GM13977 (cell line): ENCODE data around the gene SHANK1.

ENCODE experiments used
- DNase-seq: peaks from one replicate; pipeline ENCODE4 v3.0.0; 2012; ENCODE audit warnings: low spot score
- in situ Hi-C: fragments of 300-500 bp; cut with MboI; formaldehyde crosslinking; loops from one replicate; pipeline ENCODE4 v1.12.0; 2022; ENCODE audit warnings: low sequenced_read_pairs, low pct_unique_long_range_greater_than_20kb, mixed read lengths, inconsistent platforms; ENCODE audit not compliant: unreplicated experiment
- TF ChIP-seq, protein P1 (sequence below): IDR thresholded peaks from 2 replicates; pipeline ENCODE4 v1.5.1; 2012; ENCODE audit warnings: mild to moderate bottlenecking, control low read depth; ENCODE audit not compliant: insufficient read depth; ENCODE audit errors: extremely low read depth, missing control alignments

SHANK1 gene

DNA sequence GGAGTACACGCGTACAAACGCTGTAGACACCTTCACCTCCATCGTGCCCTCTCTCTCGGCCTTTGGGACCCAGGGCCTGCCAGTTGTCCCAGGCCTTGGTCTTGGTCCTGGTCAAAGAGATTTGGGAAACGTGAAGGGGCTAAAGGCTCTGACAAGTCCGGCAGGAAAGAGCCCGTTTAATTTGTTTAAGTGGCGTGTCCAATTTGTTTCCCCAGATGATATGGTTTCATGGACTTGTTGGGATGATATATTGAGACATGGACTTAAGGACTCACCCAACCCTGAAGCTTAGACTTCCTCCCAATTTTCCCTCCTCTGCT lies 6.3 kb upstream of the SHANK1 start:
- no peak for DNase-seq
- in situ Hi-C loops, result no loop called here
- TF ChIP-seq, protein P1, sequence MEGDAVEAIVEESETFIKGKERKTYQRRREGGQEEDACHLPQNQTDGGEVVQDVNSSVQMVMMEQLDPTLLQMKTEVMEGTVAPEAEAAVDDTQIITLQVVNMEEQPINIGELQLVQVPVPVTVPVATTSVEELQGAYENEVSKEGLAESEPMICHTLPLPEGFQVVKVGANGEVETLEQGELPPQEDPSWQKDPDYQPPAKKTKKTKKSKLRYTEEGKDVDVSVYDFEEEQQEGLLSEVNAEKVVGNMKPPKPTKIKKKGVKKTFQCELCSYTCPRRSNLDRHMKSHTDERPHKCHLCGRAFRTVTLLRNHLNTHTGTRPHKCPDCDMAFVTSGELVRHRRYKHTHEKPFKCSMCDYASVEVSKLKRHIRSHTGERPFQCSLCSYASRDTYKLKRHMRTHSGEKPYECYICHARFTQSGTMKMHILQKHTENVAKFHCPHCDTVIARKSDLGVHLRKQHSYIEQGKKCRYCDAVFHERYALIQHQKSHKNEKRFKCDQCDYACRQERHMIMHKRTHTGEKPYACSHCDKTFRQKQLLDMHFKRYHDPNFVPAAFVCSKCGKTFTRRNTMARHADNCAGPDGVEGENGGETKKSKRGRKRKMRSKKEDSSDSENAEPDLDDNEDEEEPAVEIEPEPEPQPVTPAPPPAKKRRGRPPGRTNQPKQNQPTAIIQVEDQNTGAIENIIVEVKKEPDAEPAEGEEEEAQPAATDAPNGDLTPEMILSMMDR, result no peak

DNA sequence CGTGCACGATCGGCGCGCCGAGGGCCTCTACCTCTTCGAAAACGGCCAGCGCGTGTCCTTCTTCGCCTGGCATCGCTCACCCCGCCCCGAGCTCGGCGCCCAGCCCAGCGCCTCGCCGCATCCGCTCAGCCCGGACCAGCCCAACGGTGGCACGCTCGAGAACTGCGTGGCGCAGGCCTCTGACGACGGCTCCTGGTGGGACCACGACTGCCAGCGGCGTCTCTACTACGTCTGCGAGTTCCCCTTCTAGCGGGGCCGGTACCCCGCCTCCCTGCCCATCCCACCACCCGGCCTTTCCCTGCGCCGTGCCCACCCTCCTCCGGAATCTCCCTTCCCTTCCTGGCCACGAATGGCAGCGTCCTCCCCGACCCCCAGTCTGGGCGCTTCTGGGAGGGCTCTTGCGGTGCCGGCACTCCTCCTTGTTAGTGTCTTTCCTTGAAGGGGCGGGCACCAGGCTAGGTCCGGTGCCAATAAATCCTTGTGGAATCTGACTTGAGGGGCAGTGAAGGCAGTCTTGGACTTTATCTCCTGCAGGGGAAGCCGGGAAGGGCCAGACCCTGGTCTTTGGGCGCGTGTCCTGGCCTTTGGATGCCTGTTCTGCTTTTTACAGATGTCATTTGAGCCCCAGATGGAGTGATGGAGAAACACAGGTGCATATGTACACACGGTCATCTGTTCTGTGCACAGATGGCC lies 5.8 kb upstream of the SHANK1 start:
- in situ Hi-C loops, result no loop called here

DNA sequence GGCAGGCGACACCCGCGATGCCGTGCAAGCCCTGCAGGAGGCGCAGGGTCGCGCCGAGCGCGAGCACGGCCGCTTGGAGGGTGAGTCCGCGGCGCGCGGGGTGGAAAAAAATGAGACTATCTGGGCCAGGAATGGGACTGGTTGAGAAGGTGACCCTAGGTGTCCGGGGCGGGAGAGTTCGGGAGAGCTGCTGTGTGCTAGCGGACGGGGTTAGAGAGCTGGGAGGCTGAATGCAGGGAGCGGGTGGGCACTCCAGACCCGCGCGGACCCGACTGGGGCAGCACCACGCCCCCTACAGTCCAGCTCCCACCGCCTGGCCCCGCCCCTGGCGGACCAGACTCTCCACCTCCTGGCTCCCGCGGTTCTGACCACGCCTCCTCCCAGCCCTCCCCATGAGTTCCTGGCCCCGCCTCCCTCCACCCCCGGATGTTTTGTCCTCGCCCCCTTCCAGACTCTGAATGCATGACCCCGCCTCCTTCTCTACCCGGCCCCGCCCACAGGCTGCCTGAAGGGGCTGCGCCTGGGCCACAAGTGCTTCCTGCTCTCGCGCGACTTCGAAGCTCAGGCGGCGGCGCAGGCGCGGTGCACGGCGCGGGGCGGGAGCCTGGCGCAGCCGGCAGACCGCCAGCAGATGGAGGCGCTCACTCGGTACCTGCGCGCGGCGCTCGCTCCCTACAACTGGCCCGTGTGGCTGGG lies 5.1 kb upstream of the SHANK1 start:
- TF ChIP-seq, protein P1, result peak; percentile 56
- in situ Hi-C loops, result no loop called here

More for the DNA sequence above, 5.8 kb upstream of the SHANK1 start:
- TF ChIP-seq, protein P1, result no peak
- DNase-seq, result peak; percentile 19

DNA sequence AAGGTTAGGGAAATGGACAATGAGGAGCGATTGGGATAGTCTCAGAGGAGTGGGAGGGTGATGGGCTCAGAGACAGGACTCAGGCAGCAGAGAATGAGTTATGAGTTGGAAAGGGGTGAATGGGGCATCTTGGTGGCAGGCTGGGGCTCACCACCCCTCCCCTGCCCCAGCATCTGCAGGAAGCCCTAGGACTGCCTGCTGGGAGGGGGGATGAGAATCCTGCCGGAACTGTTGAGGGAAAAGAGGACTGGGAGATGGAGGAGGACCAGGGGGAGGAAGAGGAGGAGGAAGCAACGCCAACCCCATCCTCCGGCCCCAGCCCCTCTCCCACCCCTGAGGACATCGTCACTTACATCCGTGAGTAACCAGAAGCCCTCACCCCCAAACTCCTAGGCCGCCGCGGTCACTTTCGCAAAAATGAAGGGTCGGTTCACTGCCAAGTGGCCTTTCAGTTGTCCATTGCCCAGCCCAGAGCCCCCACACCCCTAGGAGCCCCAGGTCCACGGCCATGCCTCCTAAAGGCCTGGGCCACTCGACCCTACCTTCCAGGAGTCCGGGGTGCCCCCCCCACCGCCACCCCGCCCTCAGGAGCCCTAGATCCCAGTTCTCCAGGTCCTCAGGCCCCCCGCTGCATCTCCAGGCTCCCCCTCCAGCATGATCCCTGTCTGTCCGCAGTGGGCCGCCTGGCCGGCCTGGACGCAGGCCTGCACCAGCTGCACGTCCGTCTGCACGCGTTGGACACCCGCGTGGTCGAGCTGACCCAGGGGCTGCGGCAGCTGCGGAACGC lies 4.3 kb upstream of the SHANK1 start:
- TF ChIP-seq, protein P1, result no peak
- in situ Hi-C loops, result no loop called here
- no peak for DNase-seq

More for the DNA sequence above, 5.1 kb upstream of the SHANK1 start:
- DNase-seq, result peak; percentile 100

DNA sequence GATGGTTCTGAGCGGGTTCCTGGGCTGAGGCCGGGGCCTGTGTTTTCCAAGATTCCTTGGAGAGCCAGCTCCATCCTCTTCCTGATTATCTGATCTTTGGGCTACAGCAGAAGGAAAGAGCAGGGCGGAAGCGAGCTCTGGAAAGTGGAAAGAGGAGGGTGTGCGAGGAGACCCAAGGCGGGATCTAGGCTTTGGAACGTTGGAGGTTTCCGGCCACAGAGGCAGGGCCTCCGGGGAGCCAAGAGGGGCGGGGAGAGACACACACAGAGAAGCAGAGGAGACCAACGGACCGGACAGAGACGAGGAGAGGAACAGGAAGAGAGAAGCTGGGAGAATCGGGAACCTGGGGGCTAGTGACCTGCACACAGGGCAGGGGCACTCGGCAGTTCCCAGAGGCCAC lies 3.5 kb upstream of the SHANK1 start, which contains the start of gene CLEC11A:
Gene CLEC11A, plus strand, starts transcription at position 296 of the 400 bp plus-strand sequence. CDS start 162 bp downstream, outside the sequence.
- no peak for DNase-seq
- TF ChIP-seq, protein P1, result no peak
- in situ Hi-C loops, result no loop called here

DNA sequence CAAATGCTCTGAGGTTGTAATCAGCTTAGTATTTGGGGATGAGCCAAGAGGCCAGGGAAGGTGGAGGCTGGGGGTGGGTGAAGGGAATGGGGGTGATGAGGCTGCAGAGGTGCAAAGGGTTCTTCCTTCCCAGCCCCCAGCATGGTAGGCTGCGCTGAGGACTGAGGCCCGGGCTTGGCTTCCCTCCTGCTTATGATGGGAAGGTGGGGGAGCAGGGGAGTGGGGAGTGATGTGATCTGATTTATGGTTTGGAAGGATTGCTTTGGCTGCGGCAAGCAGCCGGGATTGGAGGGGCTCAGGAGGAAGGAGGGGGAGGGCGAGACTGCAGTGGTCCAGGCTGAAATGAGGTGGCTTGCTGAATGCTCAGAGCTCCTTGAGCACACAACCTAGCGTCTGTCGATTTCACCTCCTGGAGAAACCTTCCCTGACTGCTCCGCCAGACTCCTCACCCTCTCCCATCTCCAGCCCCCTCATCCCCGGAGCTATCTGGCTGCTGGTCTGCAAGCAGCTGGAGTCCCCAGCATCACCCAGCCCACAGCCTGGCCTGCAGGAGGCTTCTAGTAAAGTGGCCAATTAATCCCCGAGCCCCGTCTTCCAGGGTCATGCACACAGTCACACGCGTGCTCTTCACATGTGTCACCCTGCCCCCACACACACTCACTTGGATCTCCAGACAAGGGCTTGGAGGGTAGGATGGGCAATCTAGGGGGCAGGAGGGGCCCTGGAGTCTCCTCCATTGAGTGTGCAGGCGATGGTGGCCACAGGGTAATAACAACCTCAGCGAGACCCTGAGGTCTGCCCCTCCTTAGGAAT lies 2.8 kb upstream of the SHANK1 start:
- DNase-seq, result no peak
- in situ Hi-C loops, result no loop called here
- TF ChIP-seq, protein P1, result no peak
